Panc1 (cell line): ENCODE data around the gene CRNKL1.

Experiments used
- CTCF ChIP-seq: fragments of 450-650 bp; IDR thresholded peaks from 2 replicates; pipeline ENCODE4 v1.5.1; 2017; ENCODE audit warnings: mild to moderate bottlenecking
- POLR2AphosphoS5 ChIP-seq: IDR thresholded peaks from 2 replicates; pipeline ENCODE4 v1.6.1; 2012; ENCODE audit warnings: mild to moderate bottlenecking, low read depth, low read length, moderate library complexity
- REST ChIP-seq, 2 experiments: IDR thresholded peaks; 2 replicates each; pipeline ENCODE4 v1.6.1; 2011 to 2012; ENCODE audit warnings: low read depth in 2 of 2, control low read depth in 1 of 2, low read length in 1 of 2, mild to moderate bottlenecking in 1 of 2, moderate library complexity in 1 of 2; ENCODE audit not compliant: insufficient read depth in 1 of 2
- SIN3A ChIP-seq: IDR thresholded peaks from 2 replicates; pipeline ENCODE4 v1.6.1; 2012; ENCODE audit warnings: low read depth, mild to moderate bottlenecking, low read length, moderate library complexity, borderline replicate concordance; ENCODE audit not compliant: insufficient read depth
- TCF7L2 ChIP-seq: IDR thresholded peaks from 2 replicates; pipeline ENCODE4 v1.6.1; 2011; ENCODE audit warnings: mild to moderate bottlenecking, low read depth, low read length, inconsistent platforms

DNA sequence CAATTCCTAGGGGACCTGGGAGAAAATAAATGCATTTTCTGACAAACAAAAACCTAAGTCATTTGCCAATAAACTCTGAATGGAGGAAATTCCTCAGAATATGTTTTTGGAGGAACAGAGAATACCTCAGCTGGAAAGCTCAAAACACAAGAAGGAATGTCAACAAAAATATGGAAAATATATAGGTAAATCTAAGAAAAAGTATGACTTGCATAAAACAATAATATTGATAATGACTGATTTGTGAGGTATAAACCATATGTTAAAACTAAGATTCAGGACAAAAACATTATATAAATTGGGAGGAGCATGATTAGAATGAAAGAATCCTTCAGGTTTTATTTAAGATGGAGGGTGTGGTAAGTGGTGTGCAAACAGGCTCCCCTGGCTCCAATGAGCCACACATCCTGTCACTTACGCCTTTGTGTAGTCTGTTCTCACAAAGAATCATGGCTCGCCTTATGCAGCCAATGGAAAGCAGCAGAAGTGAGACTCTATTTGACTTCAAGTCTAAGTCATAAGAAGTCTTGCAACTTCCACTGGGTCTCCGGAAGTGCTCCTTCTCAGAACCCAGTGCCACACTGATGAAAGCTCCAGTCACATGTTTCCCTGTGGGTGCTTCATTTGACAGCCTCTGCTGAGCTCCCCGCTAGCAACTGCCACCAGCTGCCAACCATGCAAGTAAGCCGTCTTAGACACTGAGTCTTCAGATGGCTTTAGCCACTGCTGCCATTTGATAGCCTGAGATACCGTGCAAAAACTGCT is 8.2 kb upstream of the CRNKL1 start:
- TF ChIP-seq CTCF, result no peak
- TF ChIP-seq REST (IDR thresholded peaks at IDR 0.05; ENCODE audit: insufficient read depth in 1 of 2, low read depth in 2 of 2, low read length in 1 of 2), result no peak
- TF ChIP-seq POLR2AphosphoS5, result no peak
- no peak for TF ChIP-seq SIN3A
- TF ChIP-seq TCF7L2, result no peak
